Stimulated activated CD8-positive, alpha-beta memory T cell treated with anti-CD3 and anti-CD28 coated beads, Interleukin-12 subunit alpha, Interleukin-12 subunit beta, amount 100 ng/mL, for 1 hour (primary cell): Measurements from ENCODE around the gene BFSP2.

Experiments
- DNase-seq: peaks from one replicate; pipeline ENCODE4 v3.0.0-alpha.2; 2020; ENCODE audit warnings: low read depth

Gene BFSP2

GRCh38 chr3:133383741-133384140, 16.1 kb upstream of the BFSP2 start:
- DNase-seq = no peak

GRCh38 chr3:133384331-133385027, 15.4 kb upstream of the BFSP2 start:
- DNase-seq = no peak

- DNase-seq = no peak
These were observed 13.0 kb upstream of the BFSP2 start for GRCh38 chr3:133386876-133387275.

- DNase-seq = no peak
These were observed 12.5 kb upstream of the BFSP2 start for GRCh38 chr3:133387341-133387740.

- DNase-seq = no peak
These were observed 11.0 kb upstream of the BFSP2 start for GRCh38 chr3:133388696-133389395.

- no peak for DNase-seq
These were observed 9.1 kb upstream of the BFSP2 start for GRCh38 chr3:133390715-133391114.

GRCh38 chr3:133393204-133393603, 6.7 kb upstream of the BFSP2 start:
- DNase-seq = no peak

- no peak for DNase-seq
These were observed 6.0 kb upstream of the BFSP2 start for GRCh38 chr3:133393691-133394474.

GRCh38 chr3:133394561-133395311, 5.1 kb upstream of the BFSP2 start:
- no peak for DNase-seq

GRCh38 chr3:133396906-133397305, 3.0 kb upstream of the BFSP2 start:
- DNase-seq = no peak

- no peak for DNase-seq
These were observed 1.7 kb downstream of the BFSP2 start for GRCh38 chr3:133401374-133402135.

- no peak for DNase-seq
These were observed 5.1 kb downstream of the BFSP2 start for GRCh38 chr3:133404920-133405319.

GRCh38 chr3:133408366-133408765, 8.5 kb downstream of the BFSP2 start:
- no peak for DNase-seq

GRCh38 chr3:133408961-133409360, 9.1 kb downstream of the BFSP2 start:
- DNase-seq = no peak

GRCh38 chr3:133410191-133410892, 10.5 kb downstream of the BFSP2 start:
- no peak for DNase-seq

GRCh38 chr3:133412183-133413132, 12.6 kb downstream of the BFSP2 start:
- DNase-seq = no peak

GRCh38 chr3:133413161-133414020, 13.5 kb downstream of the BFSP2 start:
- DNase-seq = no peak

GRCh38 chr3:133414021-133414392, 14.2 kb downstream of the BFSP2 start:
- DNase-seq = no peak

- no peak for DNase-seq
These were observed 18.5 kb downstream of the BFSP2 start for GRCh38 chr3:133418361-133418760.
